ENCODE measurements around the gene DRAM2.
"Not testable (repeated sequence)": the region's sequence is repeated elsewhere in the genome, so short reads cannot be mapped to it uniquely, and the experiment has no call there.

The DRAM2 gene

DNA sequence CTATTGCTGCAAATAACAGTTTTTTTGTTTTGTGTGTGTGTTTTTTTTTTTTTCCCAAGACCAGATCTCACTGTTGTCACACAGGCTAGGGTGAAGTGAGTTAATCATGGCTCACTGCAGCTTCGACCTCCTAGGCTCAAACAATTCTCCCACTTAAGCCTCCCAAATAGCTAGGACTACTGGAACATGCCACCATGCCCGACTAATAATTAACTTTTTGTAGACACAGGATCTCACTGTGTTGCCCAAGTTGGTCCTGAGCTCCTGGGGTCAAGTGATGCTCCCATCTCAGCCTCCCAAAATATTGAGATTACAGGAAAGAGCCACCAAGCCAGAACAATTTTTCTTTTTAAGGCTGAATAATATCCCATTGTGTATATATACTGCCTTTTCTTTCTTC is 34.9 kb downstream of the DRAM2 start:
- TF ChIP-seq, protein P1, sequence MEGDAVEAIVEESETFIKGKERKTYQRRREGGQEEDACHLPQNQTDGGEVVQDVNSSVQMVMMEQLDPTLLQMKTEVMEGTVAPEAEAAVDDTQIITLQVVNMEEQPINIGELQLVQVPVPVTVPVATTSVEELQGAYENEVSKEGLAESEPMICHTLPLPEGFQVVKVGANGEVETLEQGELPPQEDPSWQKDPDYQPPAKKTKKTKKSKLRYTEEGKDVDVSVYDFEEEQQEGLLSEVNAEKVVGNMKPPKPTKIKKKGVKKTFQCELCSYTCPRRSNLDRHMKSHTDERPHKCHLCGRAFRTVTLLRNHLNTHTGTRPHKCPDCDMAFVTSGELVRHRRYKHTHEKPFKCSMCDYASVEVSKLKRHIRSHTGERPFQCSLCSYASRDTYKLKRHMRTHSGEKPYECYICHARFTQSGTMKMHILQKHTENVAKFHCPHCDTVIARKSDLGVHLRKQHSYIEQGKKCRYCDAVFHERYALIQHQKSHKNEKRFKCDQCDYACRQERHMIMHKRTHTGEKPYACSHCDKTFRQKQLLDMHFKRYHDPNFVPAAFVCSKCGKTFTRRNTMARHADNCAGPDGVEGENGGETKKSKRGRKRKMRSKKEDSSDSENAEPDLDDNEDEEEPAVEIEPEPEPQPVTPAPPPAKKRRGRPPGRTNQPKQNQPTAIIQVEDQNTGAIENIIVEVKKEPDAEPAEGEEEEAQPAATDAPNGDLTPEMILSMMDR (IDR thresholded peaks at IDR 0.05): no peak
- Histone ChIP-seq H3K36me3 (no peaks in the 10 kb centered on the region), H3K4me3 (ENCODE audit: low read depth in 1 of 2, low read length in 1 of 2) (no peak overlapping the region), H3K4me1 (ENCODE audit: control insufficient read depth in 1 of 2, insufficient read depth in 1 of 2, low read depth in 1 of 2, low read length in 1 of 2) (no peaks in the 10 kb centered on the region), H3K9me3 (no peaks in the 10 kb centered on the region), H3K27me3 (no peaks in the 10 kb centered on the region), H3K27ac (no peak overlapping the region)

DNA sequence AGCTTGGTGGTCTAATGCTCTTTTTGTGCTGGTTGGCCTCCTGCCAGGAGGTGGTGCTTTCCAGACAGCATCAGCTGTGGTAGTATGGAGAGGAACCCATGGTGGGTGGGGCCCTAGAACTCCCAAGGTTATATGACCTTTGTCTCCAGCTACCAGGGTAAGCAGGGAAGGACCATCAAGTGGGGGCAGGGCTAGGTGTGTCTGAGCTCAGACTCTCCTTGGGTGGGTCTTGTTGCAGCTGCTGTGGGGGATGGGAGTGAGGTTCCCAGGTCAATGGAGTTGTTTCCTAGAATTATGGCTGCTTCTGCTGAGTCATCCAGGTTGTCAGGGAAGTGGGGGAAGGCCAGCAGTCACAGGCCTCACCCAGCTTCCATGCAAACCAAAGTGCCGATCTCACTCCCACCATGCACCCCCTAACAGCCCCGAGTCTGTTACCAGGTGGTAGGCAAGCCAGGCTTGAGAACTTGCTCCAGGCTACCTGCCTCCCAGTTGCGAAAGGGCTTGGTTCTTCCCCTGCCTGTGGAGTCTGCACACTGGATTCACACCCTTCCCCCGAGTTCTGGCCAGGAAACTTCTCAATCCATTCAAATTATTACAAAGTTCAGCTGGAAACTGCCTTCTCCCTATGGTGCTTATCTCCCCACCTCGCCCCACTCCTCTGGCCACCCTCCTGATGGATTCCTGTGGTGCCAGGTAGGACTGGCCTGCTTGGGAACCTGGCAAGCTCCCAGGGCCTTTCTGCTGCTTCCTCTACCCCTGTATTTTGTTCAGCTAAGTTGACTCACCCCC is 37.8 kb downstream of the DRAM2 start:
- no peak overlapping the region for H3K27ac ChIP-seq
- no peak overlapping the region for H3K4me3 ChIP-seq (ENCODE audit: low read depth in 1 of 2, low read length in 1 of 2)
- no peaks in the 10 kb centered on the region for H3K27me3 ChIP-seq
- H3K9me3 ChIP-seq: no peaks in the 10 kb centered on the region
- H3K36me3 ChIP-seq: no peaks in the 10 kb centered on the region
- TF ChIP-seq, protein P1 (IDR thresholded peaks at IDR 0.05): no peak
- no peaks in the 10 kb centered on the region for H3K4me1 ChIP-seq (ENCODE audit: control insufficient read depth in 1 of 2, insufficient read depth in 1 of 2, low read depth in 1 of 2, low read length in 1 of 2)

DNA sequence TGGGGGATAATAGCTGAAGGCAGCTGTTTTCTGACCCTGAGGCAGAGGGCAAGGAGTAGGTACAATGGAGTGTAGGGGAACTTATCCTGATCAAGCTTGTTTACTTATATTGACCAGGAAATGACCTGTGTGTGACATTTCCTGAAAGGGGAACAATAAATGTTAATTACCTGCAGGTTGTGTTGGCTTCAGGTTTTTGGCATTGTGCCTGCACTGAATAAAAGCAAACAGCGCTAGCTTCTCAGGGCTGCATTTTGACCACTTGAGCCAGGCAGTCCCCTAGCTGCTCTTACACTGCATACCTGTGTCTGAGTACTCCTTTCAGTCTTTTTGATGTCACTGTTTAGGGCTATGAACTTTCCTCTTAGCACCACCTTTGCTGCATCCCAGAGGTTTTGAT is 40.6 kb downstream of the DRAM2 start:
- no peak overlapping the region for H3K4me3 ChIP-seq (ENCODE audit: low read depth in 1 of 2, low read length in 1 of 2)
- H3K4me1 ChIP-seq (ENCODE audit: control insufficient read depth in 1 of 2, insufficient read depth in 1 of 2, low read depth in 1 of 2, low read length in 1 of 2): no peaks in the 10 kb centered on the region
- TF ChIP-seq, protein P1 (IDR thresholded peaks at IDR 0.05): no peak
- H3K36me3 ChIP-seq: no peaks in the 10 kb centered on the region
- H3K27me3 ChIP-seq: no peaks in the 10 kb centered on the region
- H3K27ac ChIP-seq: no peak overlapping the region
- no peaks in the 10 kb centered on the region for H3K9me3 ChIP-seq

DNA sequence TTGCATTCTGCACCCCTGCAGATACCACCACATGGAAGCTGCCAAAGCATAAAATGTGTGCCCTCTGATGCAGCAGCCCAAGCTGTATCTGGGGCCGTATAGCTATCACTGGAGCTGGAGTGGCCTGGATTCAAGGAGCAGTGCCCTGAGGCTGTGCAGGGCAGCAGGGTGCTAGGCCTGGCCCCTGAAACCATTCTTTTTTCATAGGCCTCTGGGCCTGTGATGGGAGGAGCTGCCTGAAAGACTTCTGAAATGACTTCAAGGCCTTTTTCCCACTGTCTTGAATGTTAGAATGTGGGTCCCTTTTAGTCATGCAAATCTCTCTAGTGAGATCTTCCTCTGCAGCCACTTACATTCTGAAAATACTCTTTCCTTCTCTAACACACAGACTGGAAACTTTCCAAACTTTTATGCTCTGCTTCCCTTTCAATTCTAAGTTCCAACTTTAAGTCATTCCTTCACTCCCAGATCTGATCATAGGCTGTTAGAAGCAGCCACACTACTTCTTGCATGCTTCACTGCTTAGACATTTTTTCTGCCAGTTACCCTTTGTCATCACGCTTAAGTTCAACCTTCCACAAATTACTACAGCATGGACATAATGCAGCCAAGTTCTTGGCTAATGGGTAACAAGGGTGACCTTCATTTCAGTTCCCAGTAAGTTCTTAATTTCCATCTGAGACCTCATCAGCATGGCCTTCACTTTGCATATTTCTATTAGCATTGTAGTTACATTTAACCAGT is 42.4 kb downstream of the DRAM2 start:
- H3K9me3 ChIP-seq: no peaks in the 10 kb centered on the region
- no peaks in the 10 kb centered on the region for H3K4me1 ChIP-seq (ENCODE audit: control insufficient read depth in 1 of 2, insufficient read depth in 1 of 2, low read depth in 1 of 2, low read length in 1 of 2)
- no peak overlapping the region for H3K27ac ChIP-seq
- no peaks in the 10 kb centered on the region for H3K27me3 ChIP-seq
- H3K36me3 ChIP-seq: no peaks in the 10 kb centered on the region
- TF ChIP-seq, protein P1 (IDR thresholded peaks at IDR 0.05): no peak
- no peak overlapping the region for H3K4me3 ChIP-seq (ENCODE audit: low read depth in 1 of 2, low read length in 1 of 2)

DNA sequence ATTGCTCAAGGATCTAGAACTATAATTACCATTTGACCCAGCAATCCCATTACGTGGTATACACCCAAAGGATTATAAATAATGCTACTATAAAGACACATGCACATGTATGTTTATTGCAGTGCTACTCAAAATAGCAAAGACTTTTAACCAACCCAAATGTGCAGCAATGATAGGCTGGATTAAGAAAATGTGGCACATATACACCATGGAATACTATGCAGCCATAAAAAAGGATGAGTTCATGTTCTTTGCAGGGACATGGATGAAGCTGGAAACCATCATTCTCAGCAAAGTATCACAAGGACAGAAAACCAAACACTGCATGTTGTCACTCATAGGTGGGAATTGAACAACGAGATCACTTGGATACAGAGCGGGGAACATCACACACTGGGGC is 44.5 kb downstream of the DRAM2 start:
- not testable (repeated sequence) for H3K27ac ChIP-seq, H3K36me3 ChIP-seq, H3K9me3 ChIP-seq

DNA sequence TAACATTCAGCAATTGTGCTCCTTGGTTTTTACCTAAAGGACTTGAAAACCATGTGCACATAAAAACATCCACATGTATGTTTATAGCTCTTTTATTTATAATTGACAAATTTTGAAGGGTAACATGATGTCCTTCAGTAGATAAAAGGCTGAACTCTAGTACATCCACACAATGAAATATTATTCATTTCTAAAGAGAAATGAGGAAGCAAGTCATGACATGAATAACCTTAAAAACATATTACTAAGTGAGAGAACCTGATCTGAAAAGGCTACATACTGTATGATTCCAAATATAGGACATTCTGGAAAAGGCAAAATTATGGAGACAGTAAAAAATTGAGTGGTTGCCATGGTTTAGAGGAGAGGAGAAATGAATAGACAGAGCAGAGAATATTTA is 50.3 kb downstream of the DRAM2 start:
- Histone ChIP-seq H3K27ac (no peak overlapping the region), H3K4me3 (ENCODE audit: low read depth in 1 of 2, low read length in 1 of 2) (no peak overlapping the region), H3K36me3 (no peaks in the 10 kb centered on the region), H3K9me3 (no peaks in the 10 kb centered on the region), H3K27me3 (peaks cover 5% of the 10 kb centered on the region), H3K4me1 (ENCODE audit: control insufficient read depth in 1 of 2, insufficient read depth in 1 of 2, low read depth in 1 of 2, low read length in 1 of 2) (no peaks in the 10 kb centered on the region)
- TF ChIP-seq, protein P1 (IDR thresholded peaks at IDR 0.05): no peak

More for the DNA sequence above, 44.5 kb downstream of the DRAM2 start:
- not testable (repeated sequence) for H3K27me3 ChIP-seq; H3K4me1 ChIP-seq (ENCODE audit: control insufficient read depth in 1 of 2, insufficient read depth in 1 of 2, low read depth in 1 of 2, low read length in 1 of 2); H3K4me3 ChIP-seq (ENCODE audit: low read depth in 1 of 2, low read length in 1 of 2)
